ENCODE results near the gene KRTAP4-16.

- TF ChIP-seq, protein P1, sequence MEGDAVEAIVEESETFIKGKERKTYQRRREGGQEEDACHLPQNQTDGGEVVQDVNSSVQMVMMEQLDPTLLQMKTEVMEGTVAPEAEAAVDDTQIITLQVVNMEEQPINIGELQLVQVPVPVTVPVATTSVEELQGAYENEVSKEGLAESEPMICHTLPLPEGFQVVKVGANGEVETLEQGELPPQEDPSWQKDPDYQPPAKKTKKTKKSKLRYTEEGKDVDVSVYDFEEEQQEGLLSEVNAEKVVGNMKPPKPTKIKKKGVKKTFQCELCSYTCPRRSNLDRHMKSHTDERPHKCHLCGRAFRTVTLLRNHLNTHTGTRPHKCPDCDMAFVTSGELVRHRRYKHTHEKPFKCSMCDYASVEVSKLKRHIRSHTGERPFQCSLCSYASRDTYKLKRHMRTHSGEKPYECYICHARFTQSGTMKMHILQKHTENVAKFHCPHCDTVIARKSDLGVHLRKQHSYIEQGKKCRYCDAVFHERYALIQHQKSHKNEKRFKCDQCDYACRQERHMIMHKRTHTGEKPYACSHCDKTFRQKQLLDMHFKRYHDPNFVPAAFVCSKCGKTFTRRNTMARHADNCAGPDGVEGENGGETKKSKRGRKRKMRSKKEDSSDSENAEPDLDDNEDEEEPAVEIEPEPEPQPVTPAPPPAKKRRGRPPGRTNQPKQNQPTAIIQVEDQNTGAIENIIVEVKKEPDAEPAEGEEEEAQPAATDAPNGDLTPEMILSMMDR (IDR thresholded peaks at IDR 0.05): no peak
- TF ChIP-seq EZH2phosphoT487 (IDR thresholded peaks at IDR 0.05): no peak
Measured at GRCh38 chr17:41126412-41126811, 24.4 kb upstream of the KRTAP4-16 start.
